T-cell (primary cell): ENCODE results near the gene SLC38A1. TPM values are rescaled to one million over a fixed set of nuclear protein-coding genes. Genes with fewer than 3 reads are reported as not detected.
"Not testable (repeated sequence)": the region's sequence is repeated elsewhere in the genome, so short reads cannot be mapped to it uniquely, and the experiment has no call there.

Experiments used
- ATAC-seq, 4 experiments: fragments of 200-7000 bp in 3 of 4; fragments of 150-1000 bp in 1 of 4; cut with Tn5 transposase; replicated peaks in 1 of 4; 1 replicate in 3 of 4; 2 replicates in 1 of 4; pipeline ENCODE4 v1.10.0; 2021; ENCODE audit warnings: moderate library complexity in 3 of 4, mild to moderate bottlenecking in 2 of 4, moderate number of reproducible peaks in 1 of 4
- CTCF ChIA-PET, 2 donors: fragments of 300-600 bp; sonication (Branson Sonifier 250); formaldehyde crosslinking; loops; one replicate each; lab custom pipeline; 2022; ENCODE audit warnings: antibody characterized with exemption in 2 of 2; lab: Charles Lee
- POLR2A ChIA-PET, 2 donors: fragments of 300-600 bp; sonication (Branson Sonifier 250); formaldehyde crosslinking; loops; one replicate each; lab custom pipeline; 2022; ENCODE audit warnings: antibody characterized with exemption in 2 of 2; lab: Charles Lee
- DNase-seq, 35 experiments: peaks; one replicate each; pipeline versions ENCODE4 v3.0.0 to v3.0.0-alpha.2; 2013 to 2023
- H3K27ac ChIP-seq: one replicate; pipeline ENCODE4 v1.5.1; 2013; ENCODE audit warnings: low read length
- H3K27me3 ChIP-seq, 2 experiments: replicated peaks in 1 of 2; 1 replicate in 1 of 2; 2 replicates in 1 of 2; pipeline versions ENCODE4 v1.6.1 to v1.7.0; 2013; ENCODE audit warnings: low read length in 1 of 2, mixed read lengths in 1 of 2; ENCODE audit not compliant: control insufficient read depth in 2 of 2, insufficient read depth in 2 of 2; ENCODE audit errors: extremely low read depth in 1 of 2
- H3K36me3 ChIP-seq, 2 donors: 1 replicate in 1 of 2; 2 replicates in 1 of 2; pipeline versions ENCODE4 v1.6.1 to v1.7.0; 2013; ENCODE audit warnings: low read length in 1 of 2; ENCODE audit not compliant: control insufficient read depth in 2 of 2, insufficient read depth in 1 of 2; ENCODE audit errors: extremely low read depth in 1 of 2
- H3K4me1 ChIP-seq, 2 experiments: 1 replicate in 1 of 2; 2 replicates in 1 of 2; pipeline versions ENCODE4 v1.6.1 to v1.7.0; 2013; ENCODE audit warnings: low read length in 2 of 2, mixed read lengths in 1 of 2; ENCODE audit not compliant: insufficient read depth in 2 of 2, control insufficient read depth in 1 of 2; ENCODE audit errors: extremely low read depth in 1 of 2
- H3K4me3 ChIP-seq, 2 donors: 1 replicate in 1 of 2; 2 replicates in 1 of 2; pipeline versions ENCODE4 v1.5.1 to v1.7.0; 2013; ENCODE audit warnings: mild to moderate bottlenecking in 2 of 2, low read length in 1 of 2, moderate library complexity in 1 of 2; ENCODE audit not compliant: control insufficient read depth in 1 of 2; ENCODE audit errors: extremely low read depth in 1 of 2
- H3K9me3 ChIP-seq: 2 replicates; pipeline ENCODE4 v1.7.0; 2013
- H3K27ac Mint-ChIP-seq, 2 donors: one replicate each; pipeline ENCODE4 v1.8.0; 2020 to 2021; ENCODE audit warnings: mild to moderate bottlenecking in 2 of 2, mixed read lengths in 2 of 2
- H3K27me3 Mint-ChIP-seq, 2 donors: one replicate each; pipeline ENCODE4 v1.8.0; 2021 to 2022; ENCODE audit warnings: mixed read lengths in 2 of 2
- H3K36me3 Mint-ChIP-seq: one replicate; pipeline ENCODE4 v1.8.0; 2021; ENCODE audit warnings: mixed read lengths
- H3K4me1 Mint-ChIP-seq, 3 donors: one replicate each; pipeline ENCODE4 v1.8.0; 2020 to 2022; ENCODE audit warnings: mixed read lengths in 3 of 3, mild to moderate bottlenecking in 1 of 3
- H3K4me3 Mint-ChIP-seq, 3 donors: one replicate each; pipeline ENCODE4 v1.8.0; 2020 to 2022; ENCODE audit warnings: mild to moderate bottlenecking in 3 of 3, mixed read lengths in 3 of 3, moderate library complexity in 3 of 3
- H3K9me3 Mint-ChIP-seq, 3 donors: one replicate each; pipeline ENCODE4 v1.8.0; 2020 to 2022; ENCODE audit warnings: mixed read lengths in 3 of 3
- WGBS: methylation state at CpG from one replicate; pipeline ENCODE4 v1.1.5; 2013; ENCODE audit warnings: missing lambda C conversion rate; ENCODE audit not compliant: insufficient coverage; 5-methylcytosine and 5-hydroxymethylcytosine counted together
- total RNA-seq, 35 experiments: library from RNA in 6 of 35; stranded (reverse) in 6 of 35; fragments of 120-200 nt in 1 of 35; gene quantifications; one replicate each; pipeline versions ENCODE4 v1.2.1 to v1.2.4 and lab custom pipeline; 2013 to 2026

The SLC38A1 gene
- total RNA-seq, 5 donors from 2014 or later (not counting 1 experiment from before 2014, with no cell fraction given): 273 to 321 (median 286) TPM

DNA sequence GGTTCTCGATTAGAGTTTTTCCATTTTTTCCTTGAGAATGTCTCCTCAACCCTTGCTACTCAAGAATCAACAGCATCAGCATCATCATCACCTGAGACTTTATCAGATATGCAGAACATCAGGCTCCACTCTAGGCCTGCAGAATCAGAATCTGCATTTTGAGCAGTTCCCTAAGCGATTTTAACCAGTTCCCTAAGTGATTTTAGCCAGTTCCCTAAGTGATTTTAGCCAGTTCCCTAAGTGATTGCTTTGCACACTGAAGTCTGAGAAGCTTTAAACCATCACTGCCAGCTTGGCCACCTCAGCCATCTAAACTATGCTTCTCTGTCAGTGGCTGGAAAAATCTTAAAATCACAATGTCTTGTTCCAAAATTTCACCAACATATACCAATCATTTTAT is 29.4 kb upstream of the SLC38A1 start:
- ATAC-seq: no peak
- H3K27ac Mint-ChIP-seq: no peak overlapping the region
- POLR2A ChIA-PET: no interaction called here
- H3K4me3 Mint-ChIP-seq: no peak overlapping the region
- H3K9me3 Mint-ChIP-seq: no peaks in the 10 kb centered on the region
- Histone ChIP-seq H3K4me1 (no peaks in the 10 kb centered on the region), H3K27ac (no peak overlapping the region), H3K9me3 (no peaks in the 10 kb centered on the region), H3K4me3 (no peak overlapping the region), H3K27me3 (no peaks in the 10 kb centered on the region), H3K36me3 (no peaks in the 10 kb centered on the region)
- no peaks in the 10 kb centered on the region for H3K27me3 Mint-ChIP-seq
- WGBS: 80% methylated on average over 1 of the region's 2 CpGs
- H3K36me3 Mint-ChIP-seq: no peaks in the 10 kb centered on the region
- peaks cover 3 to 19% (median 6%) of the 10 kb centered on the region in 3 donors for H3K4me1 Mint-ChIP-seq
- DNase-seq: no peak
- CTCF ChIA-PET: interaction anchor here in 1 of 2 donors (1.2 kb wide), 1 partner anchor 174 kb away, joined by 3 read pairs; no protein-coding TSS in a partner anchor

DNA sequence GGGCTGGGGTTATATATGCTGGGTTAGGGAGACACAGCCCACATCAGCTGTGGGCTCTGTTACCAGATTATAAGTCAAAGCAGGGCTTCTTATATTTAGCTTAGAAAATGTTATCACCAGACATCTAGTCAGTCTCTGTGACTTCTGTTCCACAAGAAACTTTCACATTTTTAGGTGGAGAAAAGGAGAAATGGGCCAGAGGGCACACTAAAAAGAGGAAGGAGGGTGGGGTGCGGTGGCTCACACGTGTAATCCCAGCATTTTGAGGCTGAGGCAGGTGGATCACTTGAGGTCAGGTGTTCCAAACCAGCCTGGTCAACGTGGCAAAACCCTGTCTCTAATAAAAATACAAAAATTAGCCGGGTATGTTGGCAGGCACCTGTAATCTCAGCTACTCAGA is 28.0 kb upstream of the SLC38A1 start:
- Mint-ChIP-seq H3K36me3 (peaks cover 6% of the 10 kb centered on the region), H3K4me1 (peaks cover 0 to 14% (median 3%) of the 10 kb centered on the region in 3 donors), H3K27ac (no peak overlapping the region), H3K4me3 (no peak overlapping the region), H3K27me3 (no peaks in the 10 kb centered on the region), H3K9me3 (peaks cover under 1 to 7% (median 6%) of the 10 kb centered on the region in 3 donors)
- no peaks in the 10 kb centered on the region for H3K4me1 ChIP-seq
- no peaks in the 10 kb centered on the region for H3K9me3 ChIP-seq
- no peak overlapping the region for H3K27ac ChIP-seq
- DNase-seq (peak in 1 of 35 experiments; percentile 1), ATAC-seq (no peak)
- no peaks in the 10 kb centered on the region for H3K36me3 ChIP-seq
- H3K27me3 ChIP-seq: no peaks in the 10 kb centered on the region
- POLR2A ChIA-PET: interaction anchor here in 1 of 2 donors (1.2 kb wide), 1 partner anchor 30 kb away, joined by 3 read pairs; no protein-coding TSS in a partner anchor
- no peak overlapping the region for H3K4me3 ChIP-seq
- no CpG with 5 or more reads among the region's 4 CpGs for WGBS
- CTCF ChIA-PET: no interaction called here

DNA sequence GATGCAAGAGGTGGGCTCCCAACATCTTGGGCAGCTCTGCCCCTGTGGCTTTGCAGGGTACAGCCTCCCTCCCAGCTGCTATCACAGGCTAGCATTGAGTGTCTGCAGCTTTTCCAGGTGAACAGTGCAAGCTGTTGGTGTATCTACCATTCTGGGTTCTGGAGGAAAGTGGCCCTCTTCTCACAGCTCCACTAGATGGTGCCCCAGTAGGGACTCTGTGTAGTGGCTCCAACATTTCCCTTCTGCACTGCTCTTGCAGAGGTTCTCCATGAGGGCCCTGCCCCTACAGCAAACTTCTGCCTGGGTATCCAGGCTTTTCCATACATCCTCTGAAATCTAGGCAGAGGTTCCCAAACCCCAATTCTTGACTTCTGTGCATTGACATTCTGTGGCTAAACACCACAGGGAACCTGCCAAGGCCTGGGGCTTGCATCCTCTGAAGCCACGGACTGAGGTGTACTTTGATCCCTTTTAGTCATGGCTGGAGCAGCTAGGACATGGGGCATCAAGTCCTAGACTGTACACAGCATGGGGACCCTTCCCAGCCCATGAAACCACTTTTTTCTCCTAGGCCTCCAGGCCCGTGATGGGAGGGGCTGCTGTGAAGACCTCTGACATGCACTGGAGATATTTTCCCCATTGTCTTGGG is 24.0 kb upstream of the SLC38A1 start:
- Histone ChIP-seq H3K4me3 (no peak overlapping the region), H3K27ac (no peak overlapping the region), H3K4me1 (no peaks in the 10 kb centered on the region), H3K36me3 (no peaks in the 10 kb centered on the region), H3K9me3 (no peaks in the 10 kb centered on the region), H3K27me3 (no peaks in the 10 kb centered on the region)
- no peak overlapping the region for H3K4me3 Mint-ChIP-seq
- ATAC-seq (no peak), DNase-seq (no peak)
- peaks cover 11 to 26% (median 16%) of the 10 kb centered on the region in 3 donors for H3K9me3 Mint-ChIP-seq
- H3K36me3 Mint-ChIP-seq: peaks cover 9% of the 10 kb centered on the region
- H3K27me3 Mint-ChIP-seq: no peaks in the 10 kb centered on the region
- CTCF ChIA-PET: interaction anchor here in 1 of 2 donors (0.5 kb wide), 1 partner anchor 13 kb away, joined by 3 read pairs; no protein-coding TSS in a partner anchor
- H3K27ac Mint-ChIP-seq: no peak overlapping the region
- POLR2A ChIA-PET: no interaction called here
- H3K4me1 Mint-ChIP-seq: peaks cover 0 to 2% (median 0%) of the 10 kb centered on the region in 3 donors
- 100% methylated on average over 1 of the region's 2 CpGs for WGBS

DNA sequence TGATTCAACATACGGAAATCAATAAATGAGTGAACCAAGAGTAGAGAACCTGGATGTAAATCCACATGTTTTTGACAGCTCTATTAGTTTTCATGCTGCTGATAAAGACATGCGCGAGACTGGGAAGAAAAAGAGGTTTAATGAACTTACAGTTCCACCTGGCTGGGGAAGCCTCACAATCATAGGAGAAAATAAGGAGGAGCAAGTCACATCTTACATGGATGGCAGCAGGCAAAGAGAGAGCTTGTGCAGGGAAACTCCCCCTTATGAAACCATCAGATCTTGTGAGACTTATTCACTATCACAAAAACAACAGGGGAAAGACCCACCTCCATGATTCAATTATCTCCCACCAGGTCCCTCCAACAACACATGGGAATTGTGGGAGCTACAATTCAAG is 23.1 kb upstream of the SLC38A1 start:
- H3K4me1 ChIP-seq, ATAC-seq, H3K27ac Mint-ChIP-seq, CTCF ChIA-PET, H3K9me3 ChIP-seq, H3K27ac ChIP-seq, H3K27me3 Mint-ChIP-seq, H3K27me3 ChIP-seq, H3K36me3 ChIP-seq, H3K4me3 ChIP-seq, POLR2A ChIA-PET, H3K4me1 Mint-ChIP-seq, DNase-seq, H3K4me3 Mint-ChIP-seq: not testable (repeated sequence)
- WGBS: 95% methylated on average over 3 of the region's 3 CpGs
- Mint-ChIP-seq H3K36me3 (peaks cover 17% of the 10 kb centered on the region), H3K9me3 (peaks cover 11 to 35% (median 16%) of the 10 kb centered on the region in 3 donors)

DNA sequence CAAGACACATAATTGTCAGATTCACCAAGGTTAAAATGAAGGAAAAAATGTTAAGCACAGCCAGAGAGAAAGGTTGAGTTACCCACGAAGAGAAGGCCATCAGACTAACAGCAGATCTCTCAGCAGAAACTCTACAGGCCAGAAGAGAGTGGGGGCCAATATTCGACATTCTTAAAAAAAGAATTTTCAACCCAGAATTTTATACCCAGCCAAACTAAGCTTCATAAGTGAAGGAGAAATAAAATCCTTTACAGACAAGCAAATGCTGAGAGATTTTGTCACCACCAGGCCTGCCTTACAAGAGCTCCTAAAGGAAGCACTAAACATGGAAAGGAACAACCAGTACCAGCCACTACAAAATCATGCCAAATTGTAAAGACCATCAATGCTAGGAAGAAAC is 16.3 kb upstream of the SLC38A1 start:
- Mint-ChIP-seq H3K9me3 (peaks cover 27 to 55% (median 28%) of the 10 kb centered on the region in 3 donors), H3K36me3 (peaks cover 40% of the 10 kb centered on the region)
- H3K4me1 ChIP-seq, H3K27me3 ChIP-seq, H3K27me3 Mint-ChIP-seq, H3K36me3 ChIP-seq, H3K4me1 Mint-ChIP-seq, DNase-seq, H3K4me3 ChIP-seq, H3K4me3 Mint-ChIP-seq, H3K9me3 ChIP-seq, H3K27ac ChIP-seq, ATAC-seq, POLR2A ChIA-PET, H3K27ac Mint-ChIP-seq, CTCF ChIA-PET: not testable (repeated sequence)
- WGBS: no CpG with 5 or more reads among the region's 2 CpGs

DNA sequence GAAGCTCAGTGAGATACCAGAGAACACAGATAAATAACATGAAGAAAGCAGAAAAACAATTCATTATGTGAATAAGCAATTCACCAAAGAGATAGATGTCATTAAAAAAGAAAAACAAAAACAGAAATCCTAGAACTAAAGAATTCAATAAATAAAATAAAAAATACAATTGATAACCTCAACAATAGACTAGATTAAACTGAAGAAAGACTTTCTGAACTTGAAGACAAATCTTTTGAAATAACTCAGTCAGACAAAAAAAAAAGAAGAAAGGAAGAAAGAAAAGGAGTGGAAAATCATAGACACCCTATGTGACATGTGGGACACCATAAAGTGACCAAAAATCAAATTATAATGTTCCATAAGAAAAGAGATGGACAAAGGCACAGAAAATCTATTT is 14.0 kb upstream of the SLC38A1 start:
- POLR2A ChIA-PET: interaction anchor here in 1 of 2 donors (0.6 kb wide), 3 partner anchors 9 to 50 kb away, joined by 4 to 13 read pairs (median 8); no protein-coding TSS in a partner anchor
- Mint-ChIP-seq H3K27me3 (no peaks in the 10 kb centered on the region), H3K36me3 (peaks cover 46% of the 10 kb centered on the region), H3K4me3 (peak overlapping the region in 1 of 3 donors; percentile 17), H3K9me3 (peaks cover 27 to 45% (median 28%) of the 10 kb centered on the region in 3 donors), H3K27ac (no peak overlapping the region), H3K4me1 (no peaks in the 10 kb centered on the region)
- CTCF ChIA-PET: no interaction called here
- no peak overlapping the region for H3K4me3 ChIP-seq
- peaks cover 0 to 4% of the 10 kb centered on the region in 2 experiments for H3K27me3 ChIP-seq
- H3K27ac ChIP-seq: no peak overlapping the region
- peaks cover 0 to 5% of the 10 kb centered on the region in 2 donors for H3K36me3 ChIP-seq
- H3K4me1 ChIP-seq: peaks cover 0 to 3% of the 10 kb centered on the region in 2 experiments
- peaks cover 5% of the 10 kb centered on the region for H3K9me3 ChIP-seq
- DNase-seq (no peak), ATAC-seq (no peak)
